Parathyroid adenoma (tissue), 2 donors: ENCODE data around the gene ZRANB3.

ENCODE experiments used
- H2AFZ ChIP-seq: fragments of 300-600 bp; sonication (generic); one replicate; pipeline ENCODE4 v1.7.0; 2017; ENCODE audit warnings: antibody characterized with exemption, mild to moderate bottlenecking
- H3K27ac ChIP-seq: fragments of 300-600 bp; sonication (generic); one replicate; pipeline ENCODE4 v1.7.0; 2017
- H3K27me3 ChIP-seq: fragments of 300-600 bp; sonication (generic); one replicate; pipeline ENCODE4 v1.7.0; 2017; ENCODE audit warnings: low read length; ENCODE audit not compliant: control insufficient read depth, insufficient read depth
- H3K36me3 ChIP-seq: fragments of 300-600 bp; sonication (generic); one replicate; pipeline ENCODE4 v1.7.0; 2017; ENCODE audit warnings: low read length; ENCODE audit not compliant: control insufficient read depth, insufficient read depth
- H3K4me1 ChIP-seq: fragments of 300-600 bp; sonication (generic); one replicate; pipeline ENCODE4 v1.7.0; 2017; ENCODE audit warnings: control low read depth
- H3K4me2 ChIP-seq: fragments of 300-600 bp; sonication (generic); one replicate; pipeline ENCODE4 v1.7.0; 2017; ENCODE audit warnings: low read length
- H3K4me3 ChIP-seq: fragments of 300-600 bp; sonication (generic); one replicate; pipeline ENCODE4 v1.7.0; 2017; ENCODE audit warnings: low read depth, low read length
- H3K79me2 ChIP-seq: fragments of 300-600 bp; sonication (generic); one replicate; pipeline ENCODE4 v1.7.0; 2017; ENCODE audit warnings: control low read depth
- H3K9ac ChIP-seq: fragments of 300-600 bp; sonication (generic); one replicate; pipeline ENCODE4 v1.7.0; 2017; ENCODE audit warnings: mild to moderate bottlenecking
- H3K9me3 ChIP-seq: fragments of 300-600 bp; sonication (generic); one replicate; pipeline ENCODE4 v1.7.0; 2017; ENCODE audit warnings: low read length; ENCODE audit not compliant: control insufficient read depth
- CTCF ChIP-seq: fragments of 300-600 bp; sonication (generic); IDR thresholded peaks from one replicate; pipeline ENCODE4 v1.7.0; 2017; ENCODE audit warnings: antibody characterized with exemption, mild to moderate bottlenecking
- donor health status: primary hyperparathyroidism.

The ZRANB3 gene

GRCh38 chr2:135182190-135182589 lies 348.8 kb downstream of the ZRANB3 start:
- H3K27ac ChIP-seq, result no peak overlapping the region
- no peaks in the 10 kb centered on the region for H3K79me2 ChIP-seq
- no peak overlapping the region for H2AFZ ChIP-seq
- no peak overlapping the region for H3K9ac ChIP-seq
- H3K9me3 ChIP-seq, result no peaks in the 10 kb centered on the region
- no peak for TF ChIP-seq CTCF
- H3K27me3 ChIP-seq, result no peaks in the 10 kb centered on the region
- no peaks in the 10 kb centered on the region for H3K36me3 ChIP-seq
- H3K4me3 ChIP-seq, result no peak overlapping the region
- H3K4me1 ChIP-seq, result no peaks in the 10 kb centered on the region
- no peak overlapping the region for H3K4me2 ChIP-seq

GRCh38 chr2:135179689-135180088 lies 351.3 kb downstream of the ZRANB3 start:
- TF ChIP-seq CTCF, result no peak
- H3K27me3 ChIP-seq, result no peaks in the 10 kb centered on the region
- H3K4me2 ChIP-seq, result no peak overlapping the region
- H3K79me2 ChIP-seq, result no peaks in the 10 kb centered on the region
- no peak overlapping the region for H3K27ac ChIP-seq
- no peak overlapping the region for H3K4me3 ChIP-seq
- no peaks in the 10 kb centered on the region for H3K9me3 ChIP-seq
- H3K9ac ChIP-seq, result no peak overlapping the region
- H2AFZ ChIP-seq, result no peak overlapping the region
- peaks cover 6% of the 10 kb centered on the region for H3K4me1 ChIP-seq
- no peaks in the 10 kb centered on the region for H3K36me3 ChIP-seq

- no peaks in the 10 kb centered on the region for H3K36me3 ChIP-seq
- TF ChIP-seq CTCF, result no peak
- H3K9ac ChIP-seq, result no peak overlapping the region
These were observed 355.8 kb downstream of the ZRANB3 start for GRCh38 chr2:135175177-135175576.

GRCh38 chr2:135174810-135175093 lies 356.3 kb downstream of the ZRANB3 start:
- no peak overlapping the region for H3K4me2 ChIP-seq
- no peaks in the 10 kb centered on the region for H3K79me2 ChIP-seq
- H3K9ac ChIP-seq, result no peak overlapping the region
- H3K27me3 ChIP-seq, result no peaks in the 10 kb centered on the region
- no peak overlapping the region for H3K4me3 ChIP-seq
- no peaks in the 10 kb centered on the region for H3K9me3 ChIP-seq
- H3K27ac ChIP-seq, result no peak overlapping the region
- no peak overlapping the region for H2AFZ ChIP-seq
- TF ChIP-seq CTCF, result no peak
- no peaks in the 10 kb centered on the region for H3K36me3 ChIP-seq
- H3K4me1 ChIP-seq, result peaks cover 6% of the 10 kb centered on the region

More at GRCh38 chr2:135175177-135175576, 355.8 kb downstream of the ZRANB3 start:
- Histone ChIP-seq H3K4me1 (peaks cover 6% of the 10 kb centered on the region), H3K4me2 (no peak overlapping the region), H3K4me3 (no peak overlapping the region), H3K79me2 (no peaks in the 10 kb centered on the region), H2AFZ (no peak overlapping the region), H3K27me3 (no peaks in the 10 kb centered on the region), H3K27ac (no peak overlapping the region), H3K9me3 (no peaks in the 10 kb centered on the region)

GRCh38 chr2:135174049-135174809 lies 356.8 kb downstream of the ZRANB3 start:
- Histone ChIP-seq H3K36me3 (no peaks in the 10 kb centered on the region), H3K27ac (no peak overlapping the region), H3K9me3 (no peaks in the 10 kb centered on the region), H2AFZ (no peak overlapping the region), H3K4me2 (no peak overlapping the region), H3K27me3 (no peaks in the 10 kb centered on the region), H3K4me1 (peaks cover 6% of the 10 kb centered on the region), H3K79me2 (no peaks in the 10 kb centered on the region), H3K4me3 (no peak overlapping the region), H3K9ac (no peak overlapping the region)
- TF ChIP-seq CTCF, result no peak
